GM18858 (cell line): ENCODE results near the gene CELA2B.
"Not testable (repeated sequence)": the region's sequence is repeated elsewhere in the genome, so short reads cannot be mapped to it uniquely, and the experiment has no call there.

Source experiments
- ATAC-seq: cut with Tn5 transposase; IDR thresholded peaks from one replicate; pipeline ENCODE4 v1.9.1; 2021; ENCODE audit not compliant: unreplicated experiment

CELA2B gene

GRCh38 chr1:15444468-15445389 is 31.2 kb upstream of the CELA2B start:
- ATAC-seq, result no peak

- ATAC-seq, result no peak
Observed at GRCh38 chr1:15445390-15446122, 30.3 kb upstream of the CELA2B start.

GRCh38 chr1:15446212-15446611 is 29.7 kb upstream of the CELA2B start:
- no peak for ATAC-seq

GRCh38 chr1:15448877-15449462 is 26.9 kb upstream of the CELA2B start:
- no peak for ATAC-seq

GRCh38 chr1:15449567-15449966 is 26.3 kb upstream of the CELA2B start:
- ATAC-seq, result no peak

- ATAC-seq, result no peak
Observed at GRCh38 chr1:15451014-15451722, 24.7 kb upstream of the CELA2B start.

GRCh38 chr1:15452216-15452615 is 23.7 kb upstream of the CELA2B start:
- ATAC-seq, result no peak

GRCh38 chr1:15452866-15453571 is 22.9 kb upstream of the CELA2B start:
- no peak for ATAC-seq

GRCh38 chr1:15453734-15454133 is 22.2 kb upstream of the CELA2B start:
- no peak for ATAC-seq

- ATAC-seq, result no peak
Observed at GRCh38 chr1:15454256-15454655, 21.6 kb upstream of the CELA2B start.

GRCh38 chr1:15455522-15455921 is 20.4 kb upstream of the CELA2B start:
- ATAC-seq, result no peak

- ATAC-seq, result no peak
Observed at GRCh38 chr1:15456313-15456954, 19.5 kb upstream of the CELA2B start, which contains the start of gene CELA2A. TSS of gene CELA2A (plus strand) at chr1:15456732. CDS start at chr1:15456754, 22 bp downstream.

- no peak for ATAC-seq
Observed at GRCh38 chr1:15457585-15457984, 18.3 kb upstream of the CELA2B start.

GRCh38 chr1:15458388-15458787 is 17.5 kb upstream of the CELA2B start:
- ATAC-seq, result not testable (repeated sequence)

GRCh38 chr1:15459771-15460707 is 15.9 kb upstream of the CELA2B start:
- no peak for ATAC-seq

- ATAC-seq, result no peak
Observed at GRCh38 chr1:15460708-15461095, 15.2 kb upstream of the CELA2B start.

- ATAC-seq, result not testable (repeated sequence)
Observed at GRCh38 chr1:15463064-15463800, 12.7 kb upstream of the CELA2B start.

GRCh38 chr1:15463926-15464322 is 12.0 kb upstream of the CELA2B start:
- ATAC-seq, result not testable (repeated sequence)
